ENCODE results near the gene PROK2.

The PROK2 gene

DNA sequence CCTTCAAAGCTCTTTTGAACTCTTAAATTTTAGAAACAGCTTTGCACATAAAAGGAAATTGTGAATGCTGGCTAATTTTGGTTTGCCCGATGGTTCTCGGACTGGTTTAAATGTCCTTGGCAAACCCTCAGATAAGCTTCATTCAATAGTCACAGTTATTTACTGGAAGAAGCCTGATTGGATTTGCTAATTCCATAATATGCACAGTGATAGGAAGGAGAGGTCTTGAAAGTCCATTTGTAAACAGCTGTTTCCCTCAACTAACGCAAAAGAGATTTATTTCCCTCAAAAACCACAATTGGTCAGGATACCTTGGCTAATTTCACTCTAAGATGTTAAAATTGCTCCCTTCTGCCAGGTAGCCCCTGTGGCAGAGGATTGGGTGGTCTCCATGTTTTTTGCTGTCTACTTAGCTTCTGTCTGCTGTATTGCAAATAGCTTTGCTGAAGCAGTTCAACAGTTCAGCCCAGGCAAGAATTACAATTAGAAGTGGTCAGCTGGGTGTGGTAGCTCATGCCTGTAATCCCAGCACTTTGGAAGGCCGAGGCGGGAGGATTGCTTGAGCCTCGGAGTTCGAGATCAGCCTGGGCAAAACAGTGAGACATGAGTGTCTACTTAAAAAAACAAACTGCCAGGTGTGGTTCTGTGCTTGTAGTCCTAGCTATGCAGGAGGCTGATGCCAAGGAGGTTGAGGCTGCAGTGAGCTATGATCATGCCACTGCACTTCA lies 30.6 kb upstream of the PROK2 start:
- no peak for DNase-seq (ENCODE audit: low read depth)
- H3K4me3 ChIP-seq (ENCODE audit: low read length): no peak overlapping the region
- TF ChIP-seq, protein P1, sequence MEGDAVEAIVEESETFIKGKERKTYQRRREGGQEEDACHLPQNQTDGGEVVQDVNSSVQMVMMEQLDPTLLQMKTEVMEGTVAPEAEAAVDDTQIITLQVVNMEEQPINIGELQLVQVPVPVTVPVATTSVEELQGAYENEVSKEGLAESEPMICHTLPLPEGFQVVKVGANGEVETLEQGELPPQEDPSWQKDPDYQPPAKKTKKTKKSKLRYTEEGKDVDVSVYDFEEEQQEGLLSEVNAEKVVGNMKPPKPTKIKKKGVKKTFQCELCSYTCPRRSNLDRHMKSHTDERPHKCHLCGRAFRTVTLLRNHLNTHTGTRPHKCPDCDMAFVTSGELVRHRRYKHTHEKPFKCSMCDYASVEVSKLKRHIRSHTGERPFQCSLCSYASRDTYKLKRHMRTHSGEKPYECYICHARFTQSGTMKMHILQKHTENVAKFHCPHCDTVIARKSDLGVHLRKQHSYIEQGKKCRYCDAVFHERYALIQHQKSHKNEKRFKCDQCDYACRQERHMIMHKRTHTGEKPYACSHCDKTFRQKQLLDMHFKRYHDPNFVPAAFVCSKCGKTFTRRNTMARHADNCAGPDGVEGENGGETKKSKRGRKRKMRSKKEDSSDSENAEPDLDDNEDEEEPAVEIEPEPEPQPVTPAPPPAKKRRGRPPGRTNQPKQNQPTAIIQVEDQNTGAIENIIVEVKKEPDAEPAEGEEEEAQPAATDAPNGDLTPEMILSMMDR (conservative IDR thresholded peaks at IDR 0.05; ENCODE audit: low read depth, low read length): no peak

DNA sequence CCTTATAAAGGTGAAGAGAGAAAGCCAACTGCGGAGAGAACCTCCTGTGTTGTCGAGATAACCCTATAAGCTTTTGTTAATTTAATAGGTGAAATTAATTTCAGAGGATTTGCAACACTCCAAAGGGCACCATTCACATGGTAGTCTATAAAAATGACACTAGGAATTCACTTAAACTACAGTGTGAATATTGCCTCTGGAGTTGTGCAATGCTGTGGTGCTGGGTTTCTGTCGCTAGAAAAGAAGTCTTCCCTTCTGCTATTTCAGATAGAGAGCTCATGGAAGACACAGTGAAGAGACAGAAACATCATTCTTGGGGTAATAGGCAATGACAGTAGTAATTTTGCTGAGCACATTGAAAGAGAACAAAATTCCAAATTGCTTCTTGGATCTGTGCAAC lies 28.8 kb upstream of the PROK2 start:
- H3K4me3 ChIP-seq (ENCODE audit: low read length): no peak overlapping the region
- TF ChIP-seq, protein P1 (conservative IDR thresholded peaks at IDR 0.05; ENCODE audit: low read depth, low read length): no peak
- no peak for DNase-seq (ENCODE audit: low read depth)

DNA sequence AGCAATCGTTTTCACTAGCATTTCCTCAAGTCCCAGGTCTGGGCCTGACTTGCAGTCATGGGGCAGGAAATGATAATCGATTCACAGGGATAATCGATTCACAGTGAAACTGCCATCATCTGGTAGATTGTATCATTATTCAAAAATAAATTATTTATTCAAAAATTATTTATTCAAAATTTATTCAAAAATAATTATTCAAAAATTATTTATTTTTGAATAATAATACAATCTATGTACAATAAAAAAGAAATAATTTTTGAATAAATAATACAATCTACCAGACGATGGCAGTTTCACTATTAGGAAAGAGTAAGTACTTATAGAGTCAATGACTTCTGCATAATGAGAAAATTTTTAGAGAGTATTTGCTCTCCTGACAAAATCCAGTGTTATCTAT lies 28.1 kb upstream of the PROK2 start:
- no peak overlapping the region for H3K4me3 ChIP-seq (ENCODE audit: low read length)
- TF ChIP-seq, protein P1 (conservative IDR thresholded peaks at IDR 0.05; ENCODE audit: low read depth, low read length): no peak
- DNase-seq (ENCODE audit: low read depth): no peak

DNA sequence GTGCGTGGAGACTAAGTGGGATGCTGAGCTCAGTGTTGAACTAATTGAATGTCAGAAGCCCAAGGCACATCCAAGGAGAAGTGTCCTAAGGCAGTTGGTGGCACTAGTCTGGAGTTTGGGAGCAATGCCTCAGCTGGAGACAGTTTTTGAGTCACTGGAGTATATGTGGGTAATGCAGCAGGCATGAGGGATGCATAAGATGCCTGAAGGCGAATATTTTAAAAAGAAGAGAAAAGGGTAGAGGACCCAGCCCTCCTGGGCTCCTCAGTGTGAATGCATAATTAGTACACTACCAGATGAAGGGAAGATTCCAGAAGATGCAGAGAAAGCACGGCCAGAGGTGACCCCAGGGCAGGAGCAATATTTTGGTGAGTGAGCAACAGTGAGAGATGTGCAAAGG lies 25.1 kb upstream of the PROK2 start:
- no peak overlapping the region for H3K4me3 ChIP-seq (ENCODE audit: low read length)
- TF ChIP-seq, protein P1 (conservative IDR thresholded peaks at IDR 0.05; ENCODE audit: low read depth, low read length): no peak
- DNase-seq (ENCODE audit: low read depth): no peak

DNA sequence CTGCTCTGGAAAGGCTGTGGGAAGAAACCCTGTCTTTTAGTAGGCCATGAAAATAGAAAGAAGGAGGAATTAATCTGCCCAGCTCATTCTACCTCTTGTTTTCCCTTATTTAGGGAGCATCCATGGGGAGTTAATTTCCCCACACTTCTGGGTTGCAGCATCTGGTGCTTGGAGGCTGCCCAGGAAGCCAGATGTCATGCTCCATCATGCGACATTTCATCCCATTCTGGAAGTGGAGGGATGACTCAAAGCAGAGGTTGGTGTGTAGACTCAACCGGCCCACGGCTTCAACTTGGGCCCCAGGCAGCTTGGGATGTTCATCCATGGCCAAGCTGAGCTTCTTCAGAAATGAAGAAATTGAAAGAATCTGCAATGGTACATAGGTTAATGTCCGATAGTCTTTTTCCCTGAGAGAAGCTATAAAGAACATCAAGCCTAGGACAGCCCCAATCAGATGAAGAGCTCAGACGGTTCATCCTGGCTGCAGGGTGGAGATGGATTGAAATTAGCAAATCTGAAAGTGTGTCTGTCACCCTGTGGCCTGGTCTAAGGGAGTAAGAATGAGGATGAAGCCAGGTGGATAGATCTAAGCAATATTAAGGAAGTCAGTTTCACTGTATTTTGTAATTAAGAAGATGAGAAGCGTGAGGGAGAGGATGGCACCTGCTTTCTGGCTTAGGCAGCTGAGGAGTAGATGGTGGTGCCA lies 24.5 kb upstream of the PROK2 start:
- TF ChIP-seq, protein P1 (conservative IDR thresholded peaks at IDR 0.05; ENCODE audit: low read depth, low read length): no peak
- no peak overlapping the region for H3K4me3 ChIP-seq (ENCODE audit: low read length)
- DNase-seq (ENCODE audit: low read depth): no peak

DNA sequence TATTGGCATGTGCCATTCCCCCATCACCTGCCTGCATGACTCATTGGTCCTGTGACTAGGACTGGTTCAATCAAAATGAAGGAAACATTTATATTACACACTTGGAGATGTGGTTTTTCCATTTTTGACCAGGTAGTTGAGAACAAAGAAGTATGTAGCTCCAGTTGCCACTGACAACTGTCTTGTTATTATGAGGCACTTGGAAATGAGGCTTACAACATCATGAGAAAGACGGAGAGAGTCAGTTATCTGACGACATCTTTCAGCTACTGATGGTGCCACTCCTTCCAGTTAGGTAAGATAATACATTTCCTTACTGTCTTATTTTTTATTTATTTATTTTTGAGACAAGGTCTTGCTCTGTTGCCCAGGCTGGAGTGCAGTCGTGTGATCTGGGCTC lies 21.8 kb upstream of the PROK2 start:
- no peak for DNase-seq (ENCODE audit: low read depth)
- TF ChIP-seq, protein P1 (conservative IDR thresholded peaks at IDR 0.05; ENCODE audit: low read depth, low read length): no peak
- no peak overlapping the region for H3K4me3 ChIP-seq (ENCODE audit: low read length)

DNA sequence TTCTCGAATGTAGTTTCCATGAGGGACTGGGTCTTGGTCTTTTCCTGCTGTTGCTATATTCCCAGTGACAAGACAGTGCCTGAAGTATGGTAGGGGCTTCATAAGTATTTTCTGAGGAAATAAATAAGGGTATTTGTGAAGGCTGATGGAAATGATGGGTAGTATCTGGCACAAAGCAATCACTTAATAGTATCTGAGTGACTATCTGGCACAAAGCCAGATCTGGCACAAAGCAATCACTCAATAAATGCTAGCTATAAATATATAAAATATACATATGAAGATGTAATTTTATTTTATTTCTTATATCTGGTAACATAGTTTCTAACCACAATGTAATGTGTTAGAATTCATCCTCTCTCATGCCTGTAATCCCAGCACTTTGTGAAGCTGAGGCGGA lies 20.7 kb upstream of the PROK2 start:
- TF ChIP-seq, protein P1 (conservative IDR thresholded peaks at IDR 0.05; ENCODE audit: low read depth, low read length): no peak
- DNase-seq (ENCODE audit: low read depth): no peak
- H3K4me3 ChIP-seq (ENCODE audit: low read length): no peak overlapping the region

Measured in retinal pigment epithelial cell (primary cell).